Astrocyte (in vitro differentiated cells and primary cell): ENCODE measurements around the gene GALK1. TPM values are rescaled to one million over a fixed set of nuclear protein-coding genes. Genes with fewer than 3 reads are reported as not detected.

Source experiments
- microRNA-seq: library from miRNA; unstranded; fragments of <30 nt; microRNA quantifications from one replicate; pipeline ENCODE4 v1.2.0, GENCODE V29; 2020
- total RNA-seq: library from RNA; stranded (reverse); gene quantifications from 2 replicates; pipeline ENCODE4 v1.2.1, GENCODE V29; 2021

The GALK1 gene
- total RNA-seq, 1 donor from 2014 or later = 22.6 TPM

Small RNA genes within 50 kb of the gene (microRNA-seq; reads per million reads assigned to microRNA genes)
- 1.4 reads per million for gene MIR4738

Other genes starting within 250 kb of the GALK1 start
- gene CASKIN2, start 249.7 kb downstream of the GALK1 start, total RNA-seq = 16.9 and 22.8 TPM in 2 replicates
- gene TSEN54, start 248.7 kb downstream of the GALK1 start, total RNA-seq = 15.1 and 16.5 TPM in 2 replicates
- 6.9 and 14.8 TPM in 2 replicates for gene LLGL2, start 239.5 kb downstream of the GALK1 start, total RNA-seq
- gene MYO15B, start 177.4 kb downstream of the GALK1 start, total RNA-seq = 3.5 and 6.2 TPM in 2 replicates
- gene SMIM5, start 131.8 kb downstream of the GALK1 start, total RNA-seq = 0.07 TPM in 1 of 2 replicates, not detected in the other
- gene RECQL5, start 98.0 kb downstream of the GALK1 start, total RNA-seq = 24.6 and 25.9 TPM in 2 replicates
- 98.1 and 99.2 TPM in 2 replicates for gene SAP30BP, start 97.9 kb downstream of the GALK1 start, total RNA-seq
- 2.1 and 6.6 TPM in 2 replicates for gene ITGB4, start 43.7 kb downstream of the GALK1 start, total RNA-seq
- gene UNK, start 19.6 kb upstream of the GALK1 start, total RNA-seq = 14.9 and 16.7 TPM in 2 replicates
- 2.5 and 2.7 TPM in 2 replicates for gene UNC13D, start 79.2 kb upstream of the GALK1 start, total RNA-seq
- gene WBP2, start 90.1 kb upstream of the GALK1 start, total RNA-seq = 65.6 and 72.6 TPM in 2 replicates
- 5.6 and 5.9 TPM in 2 replicates for gene TRIM47, start 113.4 kb upstream of the GALK1 start, total RNA-seq
- gene TRIM65, start 131.8 kb upstream of the GALK1 start, total RNA-seq = 15.4 and 20.1 TPM in 2 replicates
- gene MRPL38, start 139.7 kb upstream of the GALK1 start, total RNA-seq = 58.9 and 65.6 TPM in 2 replicates
- gene FBF1, start 175.8 kb upstream of the GALK1 start, total RNA-seq = 5.1 and 5.2 TPM in 2 replicates
- gene ACOX1, start 214.0 kb upstream of the GALK1 start, total RNA-seq = 56.8 and 61.3 TPM in 2 replicates
- gene TEN1, start 214.0 kb upstream of the GALK1 start, total RNA-seq = 17.7 and 19.0 TPM in 2 replicates
- gene CDK3, start 235.7 kb upstream of the GALK1 start, total RNA-seq = 5.0 and 7.5 TPM in 2 replicates